A673 (cell line): Measurements from ENCODE around the gene TMSB4X. TPM values are rescaled to one million over a fixed set of nuclear protein-coding genes. Genes with fewer than 3 reads are reported as not detected.

Experiments
- BruUV-seq: library from RNA; stranded (reverse); fragments of 400-500 nt; replicated peaks from 2 replicates; lab custom pipeline; 2021; lab: Mats Ljungman, UMichigan
- CTCF ChIA-PET: fragments of 300-600 bp; sonication (Branson Sonifier 250); formaldehyde crosslinking; loops from one replicate; lab custom pipeline; 2022; ENCODE audit warnings: antibody characterized with exemption; lab: Charles Lee
- POLR2A ChIA-PET: fragments of 300-600 bp; sonication (Branson Sonifier 250); formaldehyde crosslinking; loops from one replicate; lab custom pipeline; 2022; ENCODE audit warnings: antibody characterized with exemption; ENCODE audit not compliant: low non-redundant PET; lab: Charles Lee
- DNase-seq: peaks from one replicate; pipeline ENCODE4 v3.0.0-alpha.2; 2015; ENCODE audit warnings: low spot score
- H3K27ac ChIP-seq: fragments of 200-600 bp; sonication (generic); 2 replicates; pipeline ENCODE4 v1.5.1; 2016; ENCODE audit warnings: mixed run types, low read depth, mild to moderate bottlenecking, mixed read lengths, antibody characterized with exemption, low read length; ENCODE audit not compliant: poor library complexity, severe bottlenecking
- H3K27me3 ChIP-seq: fragments of 200-600 bp; sonication (generic); replicated peaks from 2 replicates; pipeline ENCODE4 v1.6.1; 2017; ENCODE audit warnings: mixed run types, low read depth, mild to moderate bottlenecking, mixed read lengths, antibody characterized with exemption, low read length; ENCODE audit not compliant: insufficient read depth, poor library complexity
- H3K36me3 ChIP-seq: fragments of 200-600 bp; sonication (generic); 2 replicates; pipeline ENCODE4 v1.6.1; 2016; ENCODE audit warnings: mixed run types, mild to moderate bottlenecking, mixed read lengths, antibody characterized with exemption, low read length; ENCODE audit not compliant: insufficient read depth, poor library complexity, severe bottlenecking
- H3K4me1 ChIP-seq: fragments of 200-600 bp; sonication (generic); 2 replicates; pipeline ENCODE4 v1.6.1; 2017; ENCODE audit warnings: mixed run types, mild to moderate bottlenecking, mixed read lengths, antibody characterized with exemption, low read length; ENCODE audit not compliant: insufficient read depth, poor library complexity, severe bottlenecking
- H3K4me3 ChIP-seq: fragments of 200-600 bp; sonication (generic); 2 replicates; pipeline ENCODE4 v1.5.1; 2016; ENCODE audit warnings: low read depth, mixed run types, mild to moderate bottlenecking, mixed read lengths, low read length; ENCODE audit not compliant: poor library complexity, severe bottlenecking
- H3K9me3 ChIP-seq: fragments of 200-600 bp; sonication (generic); 2 replicates; pipeline ENCODE4 v1.6.1; 2016; ENCODE audit warnings: mixed run types, low read depth, mild to moderate bottlenecking, mixed read lengths, antibody characterized with exemption, low read length; ENCODE audit not compliant: poor library complexity, severe bottlenecking
- EZH2 ChIP-seq: fragments of 200-600 bp; sonication (generic); IDR thresholded peaks from 2 replicates; pipeline ENCODE4 v1.6.1; 2017; ENCODE audit warnings: borderline replicate concordance, low read depth, mild to moderate bottlenecking, mixed read lengths, antibody characterized with exemption, low read length; ENCODE audit not compliant: poor library complexity, severe bottlenecking
- intact Hi-C: fragments of 100-400 bp; cut with micrococcal nuclease; formaldehyde crosslinking; loops from one replicate; pipeline ENCODE4 v1.10.0; 2022; ENCODE audit not compliant: unreplicated experiment
- total RNA-seq: library from RNA; stranded (reverse); gene quantifications from 2 replicates; pipeline ENCODE4 v1.2.3, GENCODE V29; 2021
- TF ChIP-seq, protein P1 (sequence below): fragments of 300-800, 200-600 bp; sonication (generic); conservative IDR thresholded peaks from 2 replicates; pipeline ENCODE4 v1.5.1; 2017; ENCODE audit warnings: low read depth, mild to moderate bottlenecking, antibody characterized with exemption, low read length, moderate library complexity, mixed read lengths

TMSB4X gene
- total RNA-seq, 1 experiment from 2014 or later = 1,093 TPM

DNA sequence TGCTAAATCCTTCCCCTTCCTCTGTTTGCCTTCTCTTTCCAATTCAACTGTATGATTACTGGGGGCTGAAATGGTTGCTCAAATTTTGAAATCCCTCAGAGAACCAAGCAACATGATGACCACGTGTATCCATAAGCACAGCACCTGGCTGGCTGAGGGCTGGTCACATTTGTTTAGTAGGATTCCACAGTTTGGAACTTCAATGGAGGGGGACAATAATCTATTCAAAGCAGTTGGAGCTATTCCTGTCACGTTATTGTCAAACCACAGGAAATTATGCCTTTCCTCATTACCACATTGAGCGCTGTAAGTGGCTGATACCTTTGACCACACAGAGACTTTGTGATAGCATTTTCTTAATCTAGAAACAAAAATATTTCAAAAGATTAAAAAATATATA, 7.0 kb downstream of the TMSB4X start:
- POLR2A ChIA-PET = no interaction called here
- H3K36me3 ChIP-seq = peaks cover 6% of the 10 kb centered on the region
- DNase-seq = no peak
- intact Hi-C loops = no loop called here
- CTCF ChIA-PET = no interaction called here
- no peaks in the 10 kb centered on the region for H3K27me3 ChIP-seq
- no peaks in the 10 kb centered on the region for H3K9me3 ChIP-seq
- no peak overlapping the region for H3K4me3 ChIP-seq
- no peak overlapping the region for H3K27ac ChIP-seq
- no peak for TF ChIP-seq EZH2
- TF ChIP-seq, protein P1, sequence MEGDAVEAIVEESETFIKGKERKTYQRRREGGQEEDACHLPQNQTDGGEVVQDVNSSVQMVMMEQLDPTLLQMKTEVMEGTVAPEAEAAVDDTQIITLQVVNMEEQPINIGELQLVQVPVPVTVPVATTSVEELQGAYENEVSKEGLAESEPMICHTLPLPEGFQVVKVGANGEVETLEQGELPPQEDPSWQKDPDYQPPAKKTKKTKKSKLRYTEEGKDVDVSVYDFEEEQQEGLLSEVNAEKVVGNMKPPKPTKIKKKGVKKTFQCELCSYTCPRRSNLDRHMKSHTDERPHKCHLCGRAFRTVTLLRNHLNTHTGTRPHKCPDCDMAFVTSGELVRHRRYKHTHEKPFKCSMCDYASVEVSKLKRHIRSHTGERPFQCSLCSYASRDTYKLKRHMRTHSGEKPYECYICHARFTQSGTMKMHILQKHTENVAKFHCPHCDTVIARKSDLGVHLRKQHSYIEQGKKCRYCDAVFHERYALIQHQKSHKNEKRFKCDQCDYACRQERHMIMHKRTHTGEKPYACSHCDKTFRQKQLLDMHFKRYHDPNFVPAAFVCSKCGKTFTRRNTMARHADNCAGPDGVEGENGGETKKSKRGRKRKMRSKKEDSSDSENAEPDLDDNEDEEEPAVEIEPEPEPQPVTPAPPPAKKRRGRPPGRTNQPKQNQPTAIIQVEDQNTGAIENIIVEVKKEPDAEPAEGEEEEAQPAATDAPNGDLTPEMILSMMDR = no peak
- H3K4me1 ChIP-seq = no peaks in the 10 kb centered on the region
- no TSS peak for BruUV-seq

DNA sequence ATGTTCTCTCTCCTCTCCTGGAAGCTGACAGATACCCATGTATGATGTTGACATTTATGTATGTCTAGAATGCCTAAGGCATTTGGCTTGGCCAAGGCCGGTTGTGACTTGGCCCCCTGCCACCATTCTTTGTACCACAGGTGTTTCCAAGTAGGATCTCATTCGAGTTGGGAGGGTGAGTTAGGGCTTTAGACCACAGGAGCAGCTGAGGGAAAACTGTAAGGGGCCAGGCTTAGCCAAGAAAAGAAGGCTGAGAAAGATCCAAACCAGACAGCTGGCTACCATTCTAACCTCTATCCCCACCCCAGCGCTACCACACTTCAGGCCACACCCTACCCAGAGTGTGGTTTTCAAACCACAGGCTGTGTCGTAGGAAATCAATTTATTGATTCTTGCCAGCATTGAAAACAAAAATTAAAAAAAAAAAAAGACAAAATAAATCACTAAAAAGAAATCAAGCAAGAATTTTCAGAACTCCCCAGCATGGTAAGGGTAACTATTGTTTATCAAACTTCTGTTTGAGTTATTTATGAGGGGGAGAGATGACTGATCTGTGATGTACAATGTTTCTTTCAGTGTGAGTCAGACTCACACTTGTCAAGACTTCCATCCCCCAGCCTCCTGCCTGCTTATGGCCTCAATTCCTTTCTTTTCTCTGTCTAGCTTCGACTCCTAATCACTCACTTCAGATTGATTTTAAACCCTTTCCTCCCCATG, 9.9 kb downstream of the TMSB4X start:
- Histone ChIP-seq H3K4me1 (no peaks in the 10 kb centered on the region), H3K36me3 (no peaks in the 10 kb centered on the region), H3K27ac (no peak overlapping the region), H3K27me3 (no peaks in the 10 kb centered on the region), H3K4me3 (no peak overlapping the region), H3K9me3 (no peaks in the 10 kb centered on the region)
- POLR2A ChIA-PET = no interaction called here
- BruUV-seq = no TSS peak
- DNase-seq = no peak
- CTCF ChIA-PET = no interaction called here
- intact Hi-C loops = no loop called here
- TF ChIP-seq EZH2 = no peak
- TF ChIP-seq, protein P1 = no peak

DNA sequence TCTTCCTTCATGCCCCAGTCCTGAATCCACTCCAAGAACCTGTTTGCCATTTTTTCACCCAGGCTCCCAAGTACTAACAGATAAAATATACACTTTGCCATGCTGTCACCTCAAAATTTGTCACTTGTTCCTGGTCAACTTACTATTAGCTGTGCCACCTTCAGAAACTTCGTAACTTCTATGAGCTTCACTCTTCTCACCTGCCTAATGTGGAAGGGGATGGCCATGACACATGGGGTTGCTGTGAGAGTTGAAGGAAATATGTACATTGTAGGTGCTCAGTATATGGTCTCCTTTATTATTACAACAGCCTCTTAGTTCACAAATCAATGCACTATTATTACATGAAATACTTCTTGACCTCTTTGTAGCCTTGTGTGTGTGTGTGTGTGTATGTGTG, 10.4 kb downstream of the TMSB4X start:
- intact Hi-C loops = no loop called here
- Histone ChIP-seq H3K4me1 (no peaks in the 10 kb centered on the region), H3K27me3 (no peaks in the 10 kb centered on the region), H3K9me3 (no peaks in the 10 kb centered on the region), H3K36me3 (no peaks in the 10 kb centered on the region), H3K27ac (no peak overlapping the region), H3K4me3 (no peak overlapping the region)
- POLR2A ChIA-PET = no interaction called here
- DNase-seq = no peak
- BruUV-seq = no TSS peak
- TF ChIP-seq, protein P1 = no peak
- no peak for TF ChIP-seq EZH2
- CTCF ChIA-PET = no interaction called here
